ENCODE data around the gene KLHL26.

Gene KLHL26

DNA sequence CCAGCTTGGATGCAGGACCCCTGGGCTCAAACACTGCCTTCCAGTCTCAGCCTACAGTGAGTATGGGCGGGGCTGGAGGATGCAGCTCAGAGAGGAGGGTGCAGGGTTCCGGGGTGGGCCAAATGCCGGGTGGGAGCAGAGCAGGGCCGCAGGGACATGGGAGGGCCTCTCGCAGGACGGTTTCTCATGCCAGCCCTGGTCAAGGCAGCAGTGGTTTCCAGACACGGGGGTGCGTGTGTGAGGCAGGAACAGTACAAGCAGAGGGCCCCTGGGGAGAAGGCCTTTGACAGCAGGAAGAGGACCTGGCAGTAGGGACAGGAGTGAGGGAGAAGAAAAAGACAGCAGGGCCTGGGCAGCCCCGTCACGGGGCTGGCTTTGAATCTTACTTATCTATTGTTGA lies 80.8 kb downstream of the KLHL26 start:
- DNase-seq (ENCODE audit: low read depth), result no peak
- TF ChIP-seq, protein P1, sequence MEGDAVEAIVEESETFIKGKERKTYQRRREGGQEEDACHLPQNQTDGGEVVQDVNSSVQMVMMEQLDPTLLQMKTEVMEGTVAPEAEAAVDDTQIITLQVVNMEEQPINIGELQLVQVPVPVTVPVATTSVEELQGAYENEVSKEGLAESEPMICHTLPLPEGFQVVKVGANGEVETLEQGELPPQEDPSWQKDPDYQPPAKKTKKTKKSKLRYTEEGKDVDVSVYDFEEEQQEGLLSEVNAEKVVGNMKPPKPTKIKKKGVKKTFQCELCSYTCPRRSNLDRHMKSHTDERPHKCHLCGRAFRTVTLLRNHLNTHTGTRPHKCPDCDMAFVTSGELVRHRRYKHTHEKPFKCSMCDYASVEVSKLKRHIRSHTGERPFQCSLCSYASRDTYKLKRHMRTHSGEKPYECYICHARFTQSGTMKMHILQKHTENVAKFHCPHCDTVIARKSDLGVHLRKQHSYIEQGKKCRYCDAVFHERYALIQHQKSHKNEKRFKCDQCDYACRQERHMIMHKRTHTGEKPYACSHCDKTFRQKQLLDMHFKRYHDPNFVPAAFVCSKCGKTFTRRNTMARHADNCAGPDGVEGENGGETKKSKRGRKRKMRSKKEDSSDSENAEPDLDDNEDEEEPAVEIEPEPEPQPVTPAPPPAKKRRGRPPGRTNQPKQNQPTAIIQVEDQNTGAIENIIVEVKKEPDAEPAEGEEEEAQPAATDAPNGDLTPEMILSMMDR (IDR thresholded peaks at IDR 0.05; ENCODE audit: insufficient read depth, low read depth, low read length, missing control alignments), result no peak
- no peak overlapping the region for H3K4me3 ChIP-seq (ENCODE audit: low read depth, low read length)

GRCh38 chr19:18718015-18718526 lies 81.2 kb downstream of the KLHL26 start:
- no peak overlapping the region for H3K4me3 ChIP-seq (ENCODE audit: low read depth, low read length)
- DNase-seq (ENCODE audit: low read depth), result no peak
- TF ChIP-seq, protein P1 (IDR thresholded peaks at IDR 0.05; ENCODE audit: insufficient read depth, low read depth, low read length, missing control alignments), result no peak

GRCh38 chr19:18718846-18719458 lies 82.1 kb downstream of the KLHL26 start:
- TF ChIP-seq, protein P1 (IDR thresholded peaks at IDR 0.05; ENCODE audit: insufficient read depth, low read depth, low read length, missing control alignments), result no peak
- DNase-seq (ENCODE audit: low read depth), result no peak
- no peak overlapping the region for H3K4me3 ChIP-seq (ENCODE audit: low read depth, low read length)

GRCh38 chr19:18719541-18719940 lies 82.7 kb downstream of the KLHL26 start:
- H3K4me3 ChIP-seq (ENCODE audit: low read depth, low read length), result no peak overlapping the region
- TF ChIP-seq, protein P1 (IDR thresholded peaks at IDR 0.05; ENCODE audit: insufficient read depth, low read depth, low read length, missing control alignments), result no peak
- DNase-seq (ENCODE audit: low read depth), result no peak
